ENCODE measurements around the gene SEMA3D. TPM values are rescaled to one million over a fixed set of nuclear protein-coding genes. Genes with fewer than 3 reads are reported as not detected.

SEMA3D gene
- total RNA-seq, 2 donors from 2014 or later: not detected

- no peak overlapping the region for H3K4me3 Mint-ChIP-seq
- H3K36me3 Mint-ChIP-seq: peaks cover 12% of the 10 kb centered on the region
- ATAC-seq (no peak), DNase-seq (ENCODE audit: low spot score) (no peak)
- H3K27me3 Mint-ChIP-seq: no peaks in the 10 kb centered on the region
- H3K27ac Mint-ChIP-seq: no peak overlapping the region
- no peaks in the 10 kb centered on the region for H3K4me1 Mint-ChIP-seq (ENCODE audit: low read depth in 2 of 2)
- peaks cover 13% of the 10 kb centered on the region for H3K9me3 Mint-ChIP-seq
These were observed 201.6 kb downstream of the SEMA3D start for GRCh38 chr7:84985073-84985784.

- ATAC-seq (no peak), DNase-seq (ENCODE audit: low spot score) (no peak)
- Mint-ChIP-seq H3K27ac (no peak overlapping the region), H3K36me3 (peaks cover 12% of the 10 kb centered on the region), H3K27me3 (no peaks in the 10 kb centered on the region), H3K9me3 (peaks cover 20% of the 10 kb centered on the region), H3K4me3 (no peak overlapping the region), H3K4me1 (ENCODE audit: low read depth in 2 of 2) (no peaks in the 10 kb centered on the region)
These were observed 204.7 kb downstream of the SEMA3D start for GRCh38 chr7:84982199-84982598.

GRCh38 chr7:84981055-84981976 lies 205.5 kb downstream of the SEMA3D start:
- H3K36me3 Mint-ChIP-seq: peaks cover 12% of the 10 kb centered on the region
- DNase-seq (ENCODE audit: low spot score) (no peak), ATAC-seq (no peak)
- peaks cover 20% of the 10 kb centered on the region for H3K9me3 Mint-ChIP-seq
- no peaks in the 10 kb centered on the region for H3K27me3 Mint-ChIP-seq
- H3K4me3 Mint-ChIP-seq: no peak overlapping the region
- no peaks in the 10 kb centered on the region for H3K4me1 Mint-ChIP-seq (ENCODE audit: low read depth in 2 of 2)
- no peak overlapping the region for H3K27ac Mint-ChIP-seq

GRCh38 chr7:84975586-84976185 lies 211.2 kb downstream of the SEMA3D start:
- H3K36me3 Mint-ChIP-seq: no peaks in the 10 kb centered on the region
- DNase-seq (ENCODE audit: low spot score) (no peak), ATAC-seq (no peak)
- H3K27ac Mint-ChIP-seq: no peak overlapping the region
- H3K9me3 Mint-ChIP-seq: peaks cover 15% of the 10 kb centered on the region
- no peaks in the 10 kb centered on the region for H3K27me3 Mint-ChIP-seq
- no peaks in the 10 kb centered on the region for H3K4me1 Mint-ChIP-seq (ENCODE audit: low read depth in 2 of 2)
- no peak overlapping the region for H3K4me3 Mint-ChIP-seq

GRCh38 chr7:84971360-84971759 lies 215.5 kb downstream of the SEMA3D start:
- peaks cover 12% of the 10 kb centered on the region for H3K9me3 Mint-ChIP-seq
- no peak overlapping the region for H3K27ac Mint-ChIP-seq
- DNase-seq (ENCODE audit: low spot score) (no peak), ATAC-seq (no peak)
- no peak overlapping the region for H3K4me3 Mint-ChIP-seq
- H3K27me3 Mint-ChIP-seq: no peaks in the 10 kb centered on the region
- H3K36me3 Mint-ChIP-seq: peaks cover 7% of the 10 kb centered on the region
- H3K4me1 Mint-ChIP-seq (ENCODE audit: low read depth in 2 of 2): no peaks in the 10 kb centered on the region

GRCh38 chr7:84970670-84971069 lies 216.2 kb downstream of the SEMA3D start:
- H3K4me1 Mint-ChIP-seq (ENCODE audit: low read depth in 2 of 2): no peaks in the 10 kb centered on the region
- H3K9me3 Mint-ChIP-seq: peaks cover 15% of the 10 kb centered on the region
- DNase-seq (ENCODE audit: low spot score) (no peak), ATAC-seq (no peak)
- no peak overlapping the region for H3K27ac Mint-ChIP-seq
- H3K36me3 Mint-ChIP-seq: peaks cover 7% of the 10 kb centered on the region
- no peak overlapping the region for H3K4me3 Mint-ChIP-seq
- H3K27me3 Mint-ChIP-seq: no peaks in the 10 kb centered on the region

GRCh38 chr7:84953234-84953633 lies 233.6 kb downstream of the SEMA3D start:
- ATAC-seq (no peak), DNase-seq (ENCODE audit: low spot score) (no peak)
- Mint-ChIP-seq H3K4me1 (ENCODE audit: low read depth in 2 of 2) (no peaks in the 10 kb centered on the region), H3K36me3 (peaks cover 18% of the 10 kb centered on the region), H3K27ac (no peak overlapping the region), H3K9me3 (peaks cover 18% of the 10 kb centered on the region), H3K4me3 (no peak overlapping the region), H3K27me3 (no peaks in the 10 kb centered on the region)

GRCh38 chr7:84950836-84951235 lies 236.0 kb downstream of the SEMA3D start:
- H3K4me3 Mint-ChIP-seq: no peak overlapping the region
- peaks cover 18% of the 10 kb centered on the region for H3K36me3 Mint-ChIP-seq
- H3K4me1 Mint-ChIP-seq (ENCODE audit: low read depth in 2 of 2): no peaks in the 10 kb centered on the region
- peaks cover 11% of the 10 kb centered on the region for H3K9me3 Mint-ChIP-seq
- H3K27ac Mint-ChIP-seq: no peak overlapping the region
- no peak for ATAC-seq
- no peaks in the 10 kb centered on the region for H3K27me3 Mint-ChIP-seq
- DNase-seq (ENCODE audit: low spot score): no peak

GRCh38 chr7:84949501-84949900 lies 237.4 kb downstream of the SEMA3D start:
- no peaks in the 10 kb centered on the region for H3K4me1 Mint-ChIP-seq (ENCODE audit: low read depth in 2 of 2)
- H3K27ac Mint-ChIP-seq: no peak overlapping the region
- H3K36me3 Mint-ChIP-seq: peaks cover 10% of the 10 kb centered on the region
- DNase-seq (ENCODE audit: low spot score) (no peak), ATAC-seq (no peak)
- H3K9me3 Mint-ChIP-seq: peaks cover 11% of the 10 kb centered on the region
- no peak overlapping the region for H3K4me3 Mint-ChIP-seq
- no peaks in the 10 kb centered on the region for H3K27me3 Mint-ChIP-seq

- Mint-ChIP-seq H3K4me3 (no peak overlapping the region), H3K4me1 (ENCODE audit: low read depth in 2 of 2) (no peaks in the 10 kb centered on the region), H3K27ac (no peak overlapping the region), H3K36me3 (peaks cover 10% of the 10 kb centered on the region), H3K9me3 (peaks cover 11% of the 10 kb centered on the region), H3K27me3 (no peaks in the 10 kb centered on the region)
- ATAC-seq (no peak), DNase-seq (ENCODE audit: low spot score) (no peak)
These were observed 237.8 kb downstream of the SEMA3D start for GRCh38 chr7:84949067-84949466.

- peaks cover 11% of the 10 kb centered on the region for H3K9me3 Mint-ChIP-seq
- no peak for ATAC-seq
- H3K27me3 Mint-ChIP-seq: no peaks in the 10 kb centered on the region
- no peaks in the 10 kb centered on the region for H3K4me1 Mint-ChIP-seq (ENCODE audit: low read depth in 2 of 2)
- H3K27ac Mint-ChIP-seq: no peak overlapping the region
- H3K4me3 Mint-ChIP-seq: no peak overlapping the region
- peaks cover 10% of the 10 kb centered on the region for H3K36me3 Mint-ChIP-seq
- DNase-seq (ENCODE audit: low spot score): no peak
These were observed 238.2 kb downstream of the SEMA3D start for GRCh38 chr7:84948634-84949033.

GRCh38 chr7:84946549-84946948 lies 240.3 kb downstream of the SEMA3D start:
- DNase-seq (ENCODE audit: low spot score): no peak
- peaks cover 6% of the 10 kb centered on the region for H3K9me3 Mint-ChIP-seq
- H3K36me3 Mint-ChIP-seq: peaks cover 4% of the 10 kb centered on the region
- H3K4me1 Mint-ChIP-seq (ENCODE audit: low read depth in 2 of 2): no peaks in the 10 kb centered on the region
- no peak overlapping the region for H3K4me3 Mint-ChIP-seq
- no peak overlapping the region for H3K27ac Mint-ChIP-seq
- no peaks in the 10 kb centered on the region for H3K27me3 Mint-ChIP-seq
- ATAC-seq: no peak
